SJSA1 (cell line): ENCODE results near the gene ATG9A. TPM values are rescaled to one million over a fixed set of nuclear protein-coding genes. Genes with fewer than 3 reads are reported as not detected.
"Not testable (repeated sequence)": the region's sequence is repeated elsewhere in the genome, so short reads cannot be mapped to it uniquely, and the experiment has no call there.

Experiments used
- DNase-seq, 2 experiments: peaks; one replicate each; pipeline ENCODE4 v3.0.0-alpha.2; 2015 to 2020; ENCODE audit warnings: low spot score in 2 of 2, low read depth in 1 of 2
- H3K27ac ChIP-seq: fragments of 250-450 bp; sonication (Bioruptor Pico); 2 replicates; pipeline ENCODE4 v1.5.1; 2020; ENCODE audit warnings: mild to moderate bottlenecking, moderate library complexity
- H3K27me3 ChIP-seq: fragments of 250-450 bp; sonication (Bioruptor Pico); replicated peaks from 2 replicates; pipeline ENCODE4 v1.5.1; 2020; ENCODE audit warnings: mild to moderate bottlenecking, moderate library complexity
- H3K36me3 ChIP-seq: fragments of 250-450 bp; sonication (Bioruptor Pico); 2 replicates; pipeline ENCODE4 v1.5.1; 2020; ENCODE audit warnings: mild to moderate bottlenecking
- H3K4me1 ChIP-seq: fragments of 250-450 bp; sonication (Bioruptor Pico); replicated peaks from 2 replicates; pipeline ENCODE4 v1.6.1; 2021; ENCODE audit warnings: mild to moderate bottlenecking
- H3K4me3 ChIP-seq: fragments of 250-450 bp; sonication (Bioruptor Pico); 2 replicates; pipeline ENCODE4 v1.5.1; 2020; ENCODE audit warnings: mild to moderate bottlenecking
- H3K9me3 ChIP-seq: fragments of 250-450 bp; sonication (Bioruptor Pico); replicated peaks from 2 replicates; pipeline ENCODE4 v1.5.1; 2020; ENCODE audit warnings: mild to moderate bottlenecking
- total RNA-seq: library from RNA; depleted of rRNA; stranded (reverse); fragments of >200 nt; shearing (Covaris generic); gene quantifications from 2 replicates; pipeline ENCODE4 v1.2.3, GENCODE V29; 2014

The ATG9A gene
- total RNA-seq, 1 experiment from 2014 or later = 45.8 TPM

GRCh38 chr2:219261024-219261855 lies 31.8 kb upstream of the ATG9A start:
- Histone ChIP-seq H3K4me1 (no peaks in the 10 kb centered on the region), H3K9me3 (no peaks in the 10 kb centered on the region; the same call in 1 of the 2 replicates), H3K36me3 (no peaks in the 10 kb centered on the region), H3K27ac (no peak overlapping the region), H3K27me3 (peaks cover 20% of the 10 kb centered on the region), H3K4me3 (no peak overlapping the region)
- no peak for DNase-seq

GRCh38 chr2:219258942-219259341 lies 29.5 kb upstream of the ATG9A start:
- H3K4me1 ChIP-seq, H3K9me3 ChIP-seq, H3K36me3 ChIP-seq, H3K4me3 ChIP-seq, DNase-seq, H3K27ac ChIP-seq: not testable (repeated sequence)
- peaks cover 41% of the 10 kb centered on the region for H3K27me3 ChIP-seq

- no peak for DNase-seq
- no peak overlapping the region for H3K27ac ChIP-seq
Measured at GRCh38 chr2:219254590-219255201, 25.3 kb upstream of the ATG9A start.

GRCh38 chr2:219253753-219254589 lies 24.5 kb upstream of the ATG9A start, which contains the start of gene TUBA4A:
TUBA4A (minus strand) TSS chr2:219253918; CDS start chr2:219253858, 60 bp downstream.
- H3K4me1 ChIP-seq = peaks cover 28% of the 10 kb centered on the region
- no peak within 1 kb of the TSS for H3K27ac ChIP-seq
- H3K4me3 ChIP-seq = peak within 1 kb of the TSS; percentile 19
- H3K36me3 ChIP-seq = no peaks in the 10 kb centered on the region
- peaks cover 4% of the 10 kb centered on the region for H3K9me3 ChIP-seq
- DNase-seq = peak in 1 of 2 experiments; percentile 55
- H3K27me3 ChIP-seq = peaks cover 47% of the 10 kb centered on the region

More at GRCh38 chr2:219254590-219255201, 25.3 kb upstream of the ATG9A start:
- Histone ChIP-seq H3K9me3 (peaks cover 4% of the 10 kb centered on the region), H3K4me1 (peaks cover 21% of the 10 kb centered on the region), H3K27me3 (peaks cover 49% of the 10 kb centered on the region), H3K36me3 (no peaks in the 10 kb centered on the region), H3K4me3 (peak overlapping the region; percentile 19)

GRCh38 chr2:219252900-219253752 lies 23.7 kb upstream of the ATG9A start, which contains the start of gene TUBA4B:
TUBA4B (plus strand) TSS chr2:219253243; CDS start chr2:219253408, 165 bp downstream.
- Histone ChIP-seq H3K4me1 (peaks cover 31% of the 10 kb centered on the region), H3K4me3 (peak within 1 kb of the TSS; percentile 19), H3K27ac (no peak within 1 kb of the TSS), H3K36me3 (peaks cover 3% of the 10 kb centered on the region), H3K9me3 (peaks cover 4% of the 10 kb centered on the region), H3K27me3 (peaks cover 47% of the 10 kb centered on the region)
- DNase-seq = no peak

GRCh38 chr2:219252570-219252899 lies 23.1 kb upstream of the ATG9A start:
- peaks cover 31% of the 10 kb centered on the region for H3K4me1 ChIP-seq
- no peak overlapping the region for H3K4me3 ChIP-seq

GRCh38 chr2:219252084-219252483 lies 22.6 kb upstream of the ATG9A start:
- Histone ChIP-seq H3K4me1 (peaks cover 31% of the 10 kb centered on the region), H3K36me3 (peaks cover 14% of the 10 kb centered on the region), H3K4me3 (no peak overlapping the region), H3K9me3 (peaks cover 4% of the 10 kb centered on the region), H3K27me3 (peaks cover 47% of the 10 kb centered on the region), H3K27ac (no peak overlapping the region)
- DNase-seq = no peak

More at GRCh38 chr2:219252570-219252899, 23.1 kb upstream of the ATG9A start:
- H3K27me3 ChIP-seq = peaks cover 47% of the 10 kb centered on the region
- DNase-seq = no peak
- no peak overlapping the region for H3K27ac ChIP-seq
- H3K9me3 ChIP-seq = peaks cover 4% of the 10 kb centered on the region
- peaks cover 9% of the 10 kb centered on the region for H3K36me3 ChIP-seq

GRCh38 chr2:219251656-219252055 lies 22.2 kb upstream of the ATG9A start:
- no peak for DNase-seq
- peaks cover 32% of the 10 kb centered on the region for H3K4me1 ChIP-seq
- peaks cover 46% of the 10 kb centered on the region for H3K27me3 ChIP-seq
- H3K27ac ChIP-seq = no peak overlapping the region
- H3K36me3 ChIP-seq = peaks cover 18% of the 10 kb centered on the region
- H3K4me3 ChIP-seq = no peak overlapping the region
- H3K9me3 ChIP-seq = peaks cover 4% of the 10 kb centered on the region

- peaks cover 33% of the 10 kb centered on the region for H3K27me3 ChIP-seq
- H3K4me3 ChIP-seq = no peak overlapping the region
- H3K27ac ChIP-seq = no peak overlapping the region
- DNase-seq = no peak
- peaks cover 4% of the 10 kb centered on the region for H3K9me3 ChIP-seq
- H3K4me1 ChIP-seq = peaks cover 39% of the 10 kb centered on the region
- H3K36me3 ChIP-seq = peaks cover 24% of the 10 kb centered on the region
Measured at GRCh38 chr2:219250049-219250781, 20.8 kb upstream of the ATG9A start.

- Histone ChIP-seq H3K9me3 (peaks cover 4% of the 10 kb centered on the region), H3K4me3 (no peak overlapping the region), H3K27me3 (peaks cover 25% of the 10 kb centered on the region), H3K4me1 (peaks cover 44% of the 10 kb centered on the region), H3K27ac (no peak overlapping the region; the same call in 1 of the 2 replicates), H3K36me3 (peaks cover 24% of the 10 kb centered on the region)
- DNase-seq = peak in 1 of 2 experiments; percentile 52
Measured at GRCh38 chr2:219249203-219249980, 20.0 kb upstream of the ATG9A start.

- H3K4me3 ChIP-seq = no peak overlapping the region
- H3K4me1 ChIP-seq = peaks cover 39% of the 10 kb centered on the region
Measured at GRCh38 chr2:219248845-219249202, 19.4 kb upstream of the ATG9A start.

More at GRCh38 chr2:219248845-219249202, 19.4 kb upstream of the ATG9A start:
- Histone ChIP-seq H3K27me3 (peaks cover 19% of the 10 kb centered on the region), H3K27ac (no peak overlapping the region), H3K9me3 (no peaks in the 10 kb centered on the region; the same call in 1 of the 2 replicates), H3K36me3 (peaks cover 24% of the 10 kb centered on the region)
- DNase-seq = no peak
